Endothelial cell of hepatic sinusoid (primary cell): ENCODE results near the gene ELFN1.
"Not testable (repeated sequence)": the region's sequence is repeated elsewhere in the genome, so short reads cannot be mapped to it uniquely, and the experiment has no call there.

Experiments used
- in situ Hi-C: cut with HindIII; loops from 2 replicates; pipeline ENCODE4 v1.10.0; 2017; ENCODE audit warnings: low sequenced_read_pairs

ELFN1 gene

GRCh38 chr7:1749351-1749863 lies 79.3 kb downstream of the ELFN1 start:
- in situ Hi-C loops, result no loop called here

GRCh38 chr7:1749864-1750466 lies 79.9 kb downstream of the ELFN1 start:
- in situ Hi-C loops, result no loop called here

- in situ Hi-C loops, result no loop called here
These were observed 80.5 kb downstream of the ELFN1 start for GRCh38 chr7:1750541-1751021.

DNA sequence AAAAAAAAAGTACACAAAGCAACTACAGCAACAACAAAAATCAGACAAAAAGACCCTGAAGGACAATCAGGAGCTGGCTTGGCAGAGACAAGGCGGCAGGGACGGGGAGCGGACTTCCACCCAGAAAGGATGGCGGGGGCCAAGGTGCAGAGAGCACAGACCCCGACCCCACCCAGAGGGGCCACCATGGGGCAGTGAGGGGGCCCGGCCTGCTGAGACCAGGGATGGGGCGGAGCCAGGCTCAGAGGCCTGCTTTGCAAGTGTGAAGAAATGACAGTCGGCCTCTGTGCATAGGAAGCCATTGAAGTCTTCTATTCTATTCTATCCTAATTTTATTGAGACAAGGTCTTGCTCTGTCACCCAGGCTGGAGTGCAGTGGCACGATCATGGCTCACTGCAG lies 82.0 kb downstream of the ELFN1 start:
- in situ Hi-C loops, result no loop called here

- in situ Hi-C loops, result no loop called here
These were observed 82.9 kb downstream of the ELFN1 start for GRCh38 chr7:1752771-1753563.

DNA sequence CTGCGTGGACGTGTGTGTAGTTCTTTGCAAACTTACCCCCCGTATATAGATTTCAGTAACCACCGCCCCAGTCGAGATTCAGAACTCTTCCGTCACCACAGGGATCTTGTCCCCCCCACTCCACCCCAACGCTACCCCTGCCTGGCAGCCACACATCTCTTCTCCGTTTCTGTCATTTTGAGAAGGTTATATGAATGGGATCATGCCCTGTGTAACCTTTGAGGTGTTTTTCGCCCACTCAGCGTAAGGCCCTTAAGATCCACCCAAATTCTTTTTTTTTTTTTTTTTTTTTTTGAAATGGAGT lies 83.4 kb downstream of the ELFN1 start:
- in situ Hi-C loops, result no loop called here

- in situ Hi-C loops, result no loop called here
These were observed 84.3 kb downstream of the ELFN1 start for GRCh38 chr7:1754345-1754908.

DNA sequence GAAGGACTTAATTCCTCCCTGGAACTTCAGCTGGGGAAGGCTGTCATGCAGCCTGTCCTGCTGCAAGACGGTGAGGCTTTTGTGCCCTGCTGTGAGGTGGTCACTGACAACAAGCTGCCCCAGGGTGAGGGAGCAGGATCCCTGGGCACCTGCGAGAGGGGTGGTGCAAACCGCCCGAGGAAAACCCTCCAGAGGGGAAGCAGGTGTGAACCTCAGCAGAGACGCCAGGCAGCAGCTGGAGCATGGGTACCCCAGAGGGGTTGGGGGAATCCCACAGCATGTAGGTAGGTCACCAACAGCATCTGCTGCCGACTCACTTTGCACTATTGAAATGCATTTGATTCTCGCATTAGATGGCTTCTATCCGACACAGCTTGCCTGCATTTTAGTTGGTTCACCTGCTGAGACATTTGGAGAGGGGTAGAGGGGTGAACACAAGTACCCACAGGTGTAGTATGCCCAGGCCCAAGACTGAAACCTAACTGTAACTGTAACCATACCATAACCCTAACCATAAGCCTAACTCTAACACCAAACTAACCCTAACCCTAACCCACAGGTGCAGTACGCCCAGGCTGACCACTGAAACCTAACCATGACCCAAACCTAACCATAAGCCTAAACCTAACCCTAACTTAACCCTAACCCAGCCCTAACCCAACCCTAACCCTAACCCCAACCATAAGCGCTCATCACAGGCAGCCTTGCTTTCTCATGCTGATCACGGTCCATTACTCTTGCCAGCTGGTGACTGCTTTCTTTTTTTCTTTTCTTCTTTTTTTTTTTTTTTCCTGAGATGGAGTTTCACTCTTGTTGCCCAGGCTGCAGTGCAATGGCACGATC lies 85.9 kb downstream of the ELFN1 start:
- in situ Hi-C loops, result no loop called here

DNA sequence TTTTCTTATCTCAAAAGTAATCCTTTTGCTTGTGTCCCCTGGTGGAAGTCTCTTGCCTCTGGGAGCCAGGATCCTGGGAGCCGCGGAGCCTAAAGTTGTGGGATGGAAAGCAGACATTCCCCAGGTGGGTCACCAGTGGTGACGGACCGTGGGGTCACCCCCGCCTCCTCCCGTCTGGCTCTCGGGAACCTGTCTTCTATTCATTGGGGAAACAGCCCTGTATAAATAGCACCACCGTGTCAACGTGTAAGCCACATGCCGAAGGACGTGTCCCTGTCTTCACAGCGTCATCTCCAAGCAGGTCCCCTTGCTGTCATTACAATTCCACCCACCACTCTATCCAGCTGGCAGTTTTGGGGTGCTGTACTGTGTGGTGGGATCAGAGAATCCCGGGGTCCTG lies 87.5 kb downstream of the ELFN1 start:
- in situ Hi-C loops, result no loop called here

GRCh38 chr7:1758028-1758858 lies 88.2 kb downstream of the ELFN1 start:
- in situ Hi-C loops, result no loop called here

DNA sequence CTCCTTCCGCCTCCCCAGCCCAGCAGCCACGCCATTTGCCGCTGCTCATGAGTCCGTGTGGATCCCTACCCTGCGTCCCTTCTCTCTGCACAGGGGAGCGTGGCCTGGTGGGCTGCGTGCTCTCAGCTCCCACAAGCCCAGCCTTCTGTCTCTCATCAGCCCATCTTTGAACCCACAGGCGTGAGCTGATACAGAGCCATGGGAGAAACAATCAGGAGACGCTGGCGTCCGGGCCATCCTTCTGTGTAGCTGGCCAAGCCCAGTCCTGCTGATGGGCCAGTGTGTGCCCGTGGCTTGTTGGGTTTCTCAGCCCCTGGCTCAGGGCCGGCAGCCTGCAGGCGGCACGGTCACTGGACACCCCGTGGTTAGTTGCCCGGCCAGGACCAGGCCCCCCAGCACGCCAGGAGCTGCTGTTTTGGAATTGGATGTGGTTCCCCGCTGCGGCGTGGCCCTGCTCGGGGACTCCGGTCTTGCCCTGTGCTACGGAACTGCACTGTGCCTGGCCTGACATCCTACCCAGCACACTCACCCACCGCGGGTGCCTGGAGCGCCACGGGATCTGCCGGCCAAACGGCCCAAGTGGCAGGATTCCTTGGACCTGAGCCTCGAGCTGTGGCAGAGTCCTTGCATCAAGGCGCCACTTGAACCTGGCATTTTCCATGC lies 88.9 kb downstream of the ELFN1 start:
- in situ Hi-C loops, result no loop called here

- in situ Hi-C loops, result no loop called here
These were observed 91.0 kb downstream of the ELFN1 start for GRCh38 chr7:1761097-1761496.

GRCh38 chr7:1761774-1762173 lies 91.7 kb downstream of the ELFN1 start:
- in situ Hi-C loops, result no loop called here

- in situ Hi-C loops, result no loop called here
These were observed 92.3 kb downstream of the ELFN1 start for GRCh38 chr7:1762238-1762945.

DNA sequence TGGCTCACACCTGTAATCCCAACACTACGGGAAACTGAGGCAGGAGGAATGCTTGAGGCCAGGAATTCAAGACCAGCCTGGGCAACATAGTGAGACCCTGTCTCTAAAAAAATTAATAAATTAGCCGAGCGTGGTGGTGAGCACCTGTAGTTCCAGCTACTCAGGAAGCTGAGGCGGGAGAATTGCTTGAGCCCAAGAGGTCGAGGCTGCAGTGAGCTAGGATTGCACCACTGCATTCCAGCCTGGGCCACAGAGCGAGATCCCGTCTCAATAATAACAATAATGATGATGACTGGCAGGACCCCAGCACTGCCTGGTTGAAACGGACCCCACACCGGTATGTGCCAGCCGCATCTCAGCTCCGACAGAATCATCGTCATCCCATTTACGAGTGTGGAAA lies 93.0 kb downstream of the ELFN1 start:
- in situ Hi-C loops, result no loop called here

GRCh38 chr7:1763911-1764310 lies 93.8 kb downstream of the ELFN1 start:
- in situ Hi-C loops, result not testable (repeated sequence)

- in situ Hi-C loops, result no loop called here
These were observed 95.3 kb downstream of the ELFN1 start for GRCh38 chr7:1765336-1765735.

DNA sequence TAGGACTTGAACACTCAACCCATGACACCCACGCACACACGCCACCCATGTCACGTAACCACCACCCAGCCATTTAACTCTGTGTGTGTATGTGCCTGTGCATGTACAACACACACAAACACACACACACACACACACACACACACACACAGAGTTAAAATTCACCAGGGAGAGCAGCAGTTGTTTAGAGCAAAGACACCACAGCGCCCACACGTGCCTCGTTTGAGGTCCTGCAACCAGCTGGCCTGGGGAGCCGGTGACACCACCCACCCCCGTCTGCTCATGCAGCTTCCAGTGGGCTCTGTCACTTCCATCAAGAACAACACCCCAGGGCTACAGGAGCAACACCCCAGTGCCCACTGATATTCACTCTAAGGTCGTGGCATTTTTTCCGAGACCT lies 97.4 kb downstream of the ELFN1 start:
- in situ Hi-C loops, result no loop called here

DNA sequence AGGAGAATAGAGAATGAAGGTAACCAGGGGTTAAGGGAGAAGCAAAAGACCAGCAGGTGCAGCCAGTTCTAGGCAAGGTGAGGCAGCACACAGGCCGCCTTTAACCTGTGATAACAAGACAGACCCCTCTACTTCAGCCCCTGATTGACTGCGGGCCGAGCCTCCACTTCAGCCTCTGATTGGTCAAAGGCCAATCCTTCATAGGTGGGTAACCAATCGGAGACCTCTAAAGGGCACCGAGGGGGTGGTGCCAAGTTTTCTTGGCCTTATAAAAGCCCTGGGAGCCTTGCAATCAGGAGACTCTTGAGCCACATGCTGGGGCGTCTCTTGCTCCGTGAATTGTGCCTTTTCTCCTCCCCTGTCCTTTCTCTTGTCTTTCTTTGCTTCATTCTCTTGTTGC lies 98.8 kb downstream of the ELFN1 start:
- in situ Hi-C loops, result no loop called here
